Suprapubic skin (tissue), 4 donors: ENCODE results near the gene PAOX. TPM values are rescaled to one million over a fixed set of nuclear protein-coding genes. Genes with fewer than 3 reads are reported as not detected.
A peak's percentile ranks its signal among the peaks of the same experiment; 100 is the strongest.
"Not testable (repeated sequence)": the region's sequence is repeated elsewhere in the genome, so short reads cannot be mapped to it uniquely, and the experiment has no call there.

Source experiments
- DNase-seq, 2 donors: peaks; one replicate each; pipeline ENCODE4 v3.0.0-alpha.2; 2019; ENCODE audit warnings: low spot score in 2 of 2
- H3K27ac ChIP-seq: fragments of 200-600 bp; sonication (generic); one replicate; pipeline ENCODE4 v1.5.1; 2019
- H3K27me3 ChIP-seq: fragments of 200-600 bp; sonication (generic); one replicate; pipeline ENCODE4 v1.5.1; 2019
- H3K36me3 ChIP-seq: fragments of 200-600 bp; sonication (generic); one replicate; pipeline ENCODE4 v1.5.1; 2019
- H3K4me1 ChIP-seq: fragments of 200-600 bp; sonication (generic); one replicate; pipeline ENCODE4 v1.5.1; 2019
- H3K4me3 ChIP-seq: fragments of 200-600 bp; sonication (generic); one replicate; pipeline ENCODE4 v1.5.1; 2019; ENCODE audit warnings: mild to moderate bottlenecking
- H3K9me3 ChIP-seq: fragments of 200-600 bp; sonication (generic); one replicate; pipeline ENCODE4 v1.5.1; 2019
- EP300 ChIP-seq: sonication (generic); formaldehyde crosslinking; IDR thresholded peaks from one replicate; pipeline ENCODE4 v1.6.1; 2017; ENCODE audit warnings: antibody characterized with exemption
- POLR2A ChIP-seq, 2 donors: fragments of 450-650 bp; IDR thresholded peaks; one replicate each; pipeline ENCODE4 v1.6.1; 2017; ENCODE audit warnings: antibody characterized with exemption in 2 of 2, mild to moderate bottlenecking in 2 of 2, moderate library complexity in 2 of 2
- POLR2AphosphoS5 ChIP-seq, 3 donors: sonication (generic); formaldehyde crosslinking; IDR thresholded peaks; one replicate each; pipeline ENCODE4 v1.6.1; 2017; ENCODE audit warnings: antibody characterized with exemption in 3 of 3
- WGBS: methylation state at CpG from one replicate; pipeline ENCODE4 v1.1.5; 2018; 5-methylcytosine and 5-hydroxymethylcytosine counted together
- total RNA-seq, 4 donors: library from RNA; depleted of rRNA; stranded (reverse); fragments of >200 nt; gene quantifications; one replicate each; pipeline ENCODE4 v1.1.0, GENCODE V29; 2016
- TF ChIP-seq, protein P1 (sequence below), 2 donors: fragments of 200-600 bp in 1 of 2; fragments of 450-650 bp in 1 of 2; sonication (generic) in 1 of 2; IDR thresholded peaks; one replicate each; pipeline ENCODE4 v1.5.1; 2016 to 2019; ENCODE audit warnings: antibody characterized with exemption in 2 of 2, mild to moderate bottlenecking in 1 of 2, moderate library complexity in 1 of 2

PAOX gene
- total RNA-seq, 4 donors from 2014 or later: 7.8 to 23.4 (median 14.3) TPM

DNA sequence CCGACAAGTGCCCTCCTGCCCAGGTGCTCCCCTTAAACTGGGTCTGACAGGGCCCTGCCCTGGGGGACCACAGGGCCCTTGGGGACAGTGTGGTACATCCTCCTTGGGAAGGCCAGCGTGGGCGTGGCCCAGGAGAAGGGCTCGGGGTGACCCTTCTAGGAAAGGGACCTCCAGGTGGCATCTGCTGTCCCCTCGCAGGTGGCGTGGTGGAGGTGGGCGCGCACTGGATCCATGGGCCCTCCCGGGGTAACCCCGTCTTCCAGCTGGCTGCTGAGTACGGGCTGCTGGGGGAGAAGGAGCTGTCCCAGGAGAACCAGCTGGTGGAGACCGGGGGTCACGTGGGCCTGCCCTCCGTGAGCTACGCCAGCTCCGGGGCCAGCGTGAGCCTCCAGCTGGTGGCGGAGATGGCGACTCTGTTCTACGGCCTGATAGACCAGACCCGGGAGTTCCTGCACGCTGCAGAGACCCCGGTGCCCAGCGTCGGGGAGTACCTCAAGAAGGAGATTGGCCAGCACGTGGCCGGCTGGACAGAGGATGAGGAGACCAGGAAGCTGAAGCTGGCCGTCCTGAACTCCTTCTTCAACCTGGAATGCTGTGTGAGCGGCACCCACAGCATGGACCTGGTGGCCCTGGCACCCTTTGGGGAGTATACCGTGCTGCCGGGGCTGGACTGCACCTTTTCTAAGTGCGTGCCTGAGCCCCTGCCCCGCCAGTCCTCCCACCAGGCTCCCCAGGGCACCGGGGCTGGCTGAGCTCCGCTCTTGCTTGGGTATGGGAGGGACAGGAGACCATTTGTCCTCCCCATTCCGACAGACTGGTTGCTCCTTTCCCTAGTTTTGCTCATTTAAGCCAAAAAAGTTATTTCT is 972 bp downstream of the PAOX start:
- Histone ChIP-seq H3K27ac (peak overlapping the region; percentile 77), H3K4me1 (peaks cover 20% of the 10 kb centered on the region), H3K4me3 (peak overlapping the region; percentile 92), H3K27me3 (no peaks in the 10 kb centered on the region), H3K36me3 (peaks cover 8% of the 10 kb centered on the region), H3K9me3 (no peaks in the 10 kb centered on the region)
- WGBS: 88% methylated on average over 30 of the region's 36 CpGs
- DNase-seq: no peak
- TF ChIP-seq POLR2AphosphoS5 (IDR thresholded peaks at IDR 0.05): no peak
- no peak for TF ChIP-seq POLR2A (IDR thresholded peaks at IDR 0.05)
- no peak for TF ChIP-seq EP300
- TF ChIP-seq, protein P1, sequence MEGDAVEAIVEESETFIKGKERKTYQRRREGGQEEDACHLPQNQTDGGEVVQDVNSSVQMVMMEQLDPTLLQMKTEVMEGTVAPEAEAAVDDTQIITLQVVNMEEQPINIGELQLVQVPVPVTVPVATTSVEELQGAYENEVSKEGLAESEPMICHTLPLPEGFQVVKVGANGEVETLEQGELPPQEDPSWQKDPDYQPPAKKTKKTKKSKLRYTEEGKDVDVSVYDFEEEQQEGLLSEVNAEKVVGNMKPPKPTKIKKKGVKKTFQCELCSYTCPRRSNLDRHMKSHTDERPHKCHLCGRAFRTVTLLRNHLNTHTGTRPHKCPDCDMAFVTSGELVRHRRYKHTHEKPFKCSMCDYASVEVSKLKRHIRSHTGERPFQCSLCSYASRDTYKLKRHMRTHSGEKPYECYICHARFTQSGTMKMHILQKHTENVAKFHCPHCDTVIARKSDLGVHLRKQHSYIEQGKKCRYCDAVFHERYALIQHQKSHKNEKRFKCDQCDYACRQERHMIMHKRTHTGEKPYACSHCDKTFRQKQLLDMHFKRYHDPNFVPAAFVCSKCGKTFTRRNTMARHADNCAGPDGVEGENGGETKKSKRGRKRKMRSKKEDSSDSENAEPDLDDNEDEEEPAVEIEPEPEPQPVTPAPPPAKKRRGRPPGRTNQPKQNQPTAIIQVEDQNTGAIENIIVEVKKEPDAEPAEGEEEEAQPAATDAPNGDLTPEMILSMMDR (IDR thresholded peaks at IDR 0.05): no peak

DNA sequence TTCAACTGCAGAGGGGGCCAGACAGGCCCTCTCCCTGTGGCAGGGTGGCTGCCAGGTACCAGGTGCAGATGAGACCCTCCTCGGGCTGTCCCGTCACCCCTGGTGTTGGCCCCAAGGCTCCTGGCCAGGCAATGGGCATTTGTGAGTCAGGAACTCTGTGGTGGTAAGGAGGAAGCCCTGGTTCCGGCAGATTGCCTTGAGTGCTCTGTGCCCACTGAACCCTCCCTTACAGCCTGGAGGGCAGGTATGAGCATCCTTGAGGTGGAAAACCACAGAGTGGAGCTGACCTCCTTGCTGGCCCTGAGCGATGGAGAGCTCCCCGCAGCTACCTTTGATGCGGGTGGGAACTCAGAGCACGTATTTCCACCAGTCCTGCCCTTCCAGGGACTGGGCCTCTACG is 2.0 kb downstream of the PAOX start:
- H3K4me1 ChIP-seq: peaks cover 20% of the 10 kb centered on the region
- H3K9me3 ChIP-seq: no peaks in the 10 kb centered on the region
- no peak for DNase-seq
- H3K27me3 ChIP-seq: no peaks in the 10 kb centered on the region
- H3K27ac ChIP-seq: no peak overlapping the region
- peaks cover 8% of the 10 kb centered on the region for H3K36me3 ChIP-seq
- 83% methylated on average over 8 of the region's 8 CpGs for WGBS
- H3K4me3 ChIP-seq: no peak overlapping the region
- TF ChIP-seq POLR2AphosphoS5 (IDR thresholded peaks at IDR 0.05) (no peak), EP300 (no peak), POLR2A (IDR thresholded peaks at IDR 0.05) (no peak)
- TF ChIP-seq, protein P1 (IDR thresholded peaks at IDR 0.05): no peak

DNA sequence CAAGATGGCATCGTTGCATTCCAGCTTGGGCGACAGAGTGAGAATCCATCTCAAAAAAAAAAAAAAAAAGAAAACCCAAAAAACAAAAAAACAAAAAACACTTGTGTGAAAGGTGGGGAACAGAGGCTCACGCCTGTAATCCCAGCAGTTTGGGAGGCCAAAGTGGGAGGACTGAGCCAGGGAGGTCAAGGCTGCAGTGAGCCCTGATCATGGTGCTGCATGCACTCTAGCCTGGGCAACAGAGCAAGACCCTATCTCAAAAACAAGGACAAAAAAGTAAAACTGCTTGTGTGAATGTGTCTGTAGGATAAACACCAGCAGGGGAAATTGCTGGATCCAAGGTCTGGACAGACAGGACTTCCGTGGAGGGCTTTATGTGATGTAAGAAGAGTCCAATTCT is 4.5 kb downstream of the PAOX start:
- TF ChIP-seq, protein P1 (IDR thresholded peaks at IDR 0.05): no peak
- TF ChIP-seq POLR2A (IDR thresholded peaks at IDR 0.05) (no peak), EP300 (no peak), POLR2AphosphoS5 (IDR thresholded peaks at IDR 0.05) (no peak)
- 100% methylated on average over 4 of the region's 4 CpGs for WGBS
- no peak for DNase-seq

DNA sequence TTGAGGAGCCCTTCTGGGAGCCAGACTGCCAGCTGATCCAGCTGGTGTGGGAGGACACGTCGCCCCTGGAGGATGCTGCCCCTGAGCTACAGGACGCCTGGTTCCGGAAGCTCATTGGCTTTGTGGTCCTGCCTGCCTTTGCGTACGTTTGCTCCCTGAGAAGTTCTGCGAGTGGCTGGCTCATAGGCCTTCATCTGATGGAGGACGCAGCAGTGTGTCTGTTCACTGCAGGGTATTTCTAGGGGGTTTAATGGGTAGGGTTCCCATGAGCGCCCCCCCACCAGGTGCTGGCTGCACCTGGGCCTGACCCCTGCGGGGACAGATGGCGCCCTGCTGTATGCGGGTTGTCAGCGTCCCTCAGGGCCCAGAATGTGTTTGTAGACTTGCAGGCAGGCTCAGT is 5.0 kb downstream of the PAOX start:
- peak in 1 of 2 donors; percentile 51 for DNase-seq
- no peaks in the 10 kb centered on the region for H3K27me3 ChIP-seq
- peaks cover 9% of the 10 kb centered on the region for H3K36me3 ChIP-seq
- no peak overlapping the region for H3K4me3 ChIP-seq
- H3K4me1 ChIP-seq: peaks cover 12% of the 10 kb centered on the region
- 94% methylated on average over 4 of the region's 13 CpGs for whole genome bisulfite sequencing
- H3K27ac ChIP-seq: no peak overlapping the region
- H3K9me3 ChIP-seq: no peaks in the 10 kb centered on the region
- TF ChIP-seq POLR2A (IDR thresholded peaks at IDR 0.05): no peak
- no peak for TF ChIP-seq EP300
- TF ChIP-seq POLR2AphosphoS5 (IDR thresholded peaks at IDR 0.05): no peak
- TF ChIP-seq, protein P1 (IDR thresholded peaks at IDR 0.05): no peak

More for the DNA sequence above, 4.5 kb downstream of the PAOX start:
- peaks cover 8% of the 10 kb centered on the region for H3K36me3 ChIP-seq
- H3K4me1 ChIP-seq: peaks cover 12% of the 10 kb centered on the region
- H3K27me3 ChIP-seq: no peaks in the 10 kb centered on the region
- H3K9me3 ChIP-seq: no peaks in the 10 kb centered on the region
- no peak overlapping the region for H3K27ac ChIP-seq
- no peak overlapping the region for H3K4me3 ChIP-seq

DNA sequence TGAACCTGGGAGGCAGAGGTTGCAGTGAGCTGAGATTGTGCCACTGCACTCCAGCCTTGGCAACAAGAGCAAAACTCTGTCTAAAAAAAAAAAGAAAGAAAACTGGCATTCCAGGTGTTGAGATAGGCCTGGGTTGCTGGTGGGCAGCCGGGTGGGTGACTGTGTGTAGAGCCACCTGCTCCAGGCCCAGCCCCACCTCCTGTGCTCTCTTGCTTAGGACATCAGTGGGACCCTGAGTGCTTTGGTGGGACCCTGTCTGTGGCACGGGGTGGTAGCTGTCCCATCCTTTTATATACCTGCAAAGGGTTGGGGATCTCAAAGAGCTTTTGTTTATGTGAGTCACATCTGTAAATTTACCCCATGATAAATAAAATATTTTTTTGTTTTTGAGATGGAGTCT is 6.2 kb downstream of the PAOX start:
- DNase-seq: peak in 1 of 2 donors; percentile 40
- H3K9me3 ChIP-seq: no peaks in the 10 kb centered on the region
- no peak overlapping the region for H3K4me3 ChIP-seq
- peaks cover 2% of the 10 kb centered on the region for H3K4me1 ChIP-seq
- WGBS: 94% methylated on average over 2 of the region's 2 CpGs
- H3K36me3 ChIP-seq: peaks cover 12% of the 10 kb centered on the region
- no peaks in the 10 kb centered on the region for H3K27me3 ChIP-seq
- H3K27ac ChIP-seq: no peak overlapping the region
- TF ChIP-seq POLR2AphosphoS5 (IDR thresholded peaks at IDR 0.05) (no peak), POLR2A (IDR thresholded peaks at IDR 0.05) (no peak), EP300 (no peak)
- TF ChIP-seq, protein P1 (IDR thresholded peaks at IDR 0.05): no peak

DNA sequence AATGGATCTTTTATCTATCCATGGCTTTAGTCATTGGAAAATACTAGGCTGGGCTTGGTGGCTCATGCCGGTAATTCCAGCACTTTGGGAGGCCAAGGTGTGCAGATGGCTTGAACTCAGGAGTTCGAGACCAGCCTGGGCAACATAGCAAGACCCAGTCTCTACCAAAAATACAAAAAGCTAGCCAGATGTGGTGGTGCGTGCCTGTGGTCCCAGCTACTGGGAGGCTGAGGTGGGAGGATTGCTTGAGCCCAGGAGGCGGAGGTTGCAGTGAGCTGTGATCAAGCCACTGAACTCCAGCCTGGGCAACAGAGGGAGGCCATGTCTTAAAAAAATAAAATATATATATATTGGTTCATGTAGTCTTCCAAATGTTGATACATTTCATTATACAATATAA is 7.9 kb downstream of the PAOX start:
- DNase-seq: peak in 1 of 2 donors; percentile 21
- H3K27me3 ChIP-seq, H3K27ac ChIP-seq, H3K4me1 ChIP-seq, H3K9me3 ChIP-seq, H3K4me3 ChIP-seq: not testable (repeated sequence)
- 98% methylated on average over 4 of the region's 4 CpGs for WGBS
- H3K36me3 ChIP-seq: peaks cover 14% of the 10 kb centered on the region
